ENCODE data around the gene IGF2R. TPM values are rescaled to one million over a fixed set of nuclear protein-coding genes. Genes with fewer than 3 reads are reported as not detected.
"Not testable (repeated sequence)": the region's sequence is repeated elsewhere in the genome, so short reads cannot be mapped to it uniquely, and the experiment has no call there.

Gene IGF2R
- total RNA-seq, 1 experiment from 2014 or later, result 31.5 TPM

GRCh38 chr6:160139420-160139851 is 170.6 kb downstream of the IGF2R start:
- Histone ChIP-seq H4K20me1 (ENCODE audit: low read length) (no peaks in the 10 kb centered on the region), H3K9me3 (ENCODE audit: low read length) (no peaks in the 10 kb centered on the region), H3K27me3 (ENCODE audit: low read length) (no peaks in the 10 kb centered on the region), H3F3A (ENCODE audit: low read length, unreplicated experiment) (no peaks in the 10 kb centered on the region), H3K4me3 (ENCODE audit: low read length) (no peak overlapping the region), H3K9me2 (replicated peaks; ENCODE audit: low read length) (no peaks in the 10 kb centered on the region), H3K4me1 (ENCODE audit: insufficient read depth, low read length) (peaks cover 31% of the 10 kb centered on the region), H3K36me3 (ENCODE audit: low read depth, low read length) (no peaks in the 10 kb centered on the region), H2AFZ (ENCODE audit: low read length) (no peak overlapping the region), H3K27ac (ENCODE audit: low read length) (peak overlapping the region; percentile 70), H3K9ac (ENCODE audit: low read length) (peak overlapping the region; percentile 19; the same call in 1 of the 2 replicates), H3K4me2 (ENCODE audit: low read length) (peak overlapping the region; percentile 45), H3K79me2 (ENCODE audit: low read length) (no peaks in the 10 kb centered on the region)
- no TSS peak for BruUV-seq (replicated peaks)
- DNase-seq (peak; percentile 81), ATAC-seq (peak; percentile 42)
- intact Hi-C loops (cut with micrococcal nuclease), result loop anchor here (5.0 kb wide), 2 partner anchors 78 to 98 kb away; no protein-coding TSS in a partner anchor
- POLR2A ChIA-PET (ENCODE audit: unreplicated experiment), result no interaction called here
- TF ChIP-seq CTCF (conservative IDR thresholded peaks at IDR 0.05; ENCODE audit: low read depth, low read length), result no peak
- no peak for TF ChIP-seq EZH2 (IDR thresholded peaks at IDR 0.05; ENCODE audit: low read length, unreplicated experiment)
- TF ChIP-seq EZH2phosphoT487 (IDR thresholded peaks at IDR 0.05; ENCODE audit: borderline replicate concordance, low read length), result no peak
- CTCF ChIA-PET, result no interaction called here

- BruUV-seq (replicated peaks), result not testable (repeated sequence)
- intact Hi-C loops (cut with micrococcal nuclease), result loop anchor here (5.0 kb wide), 1 partner anchor 62 kb away; no protein-coding TSS in a partner anchor
Observed at GRCh38 chr6:160140493-160140892, 171.6 kb downstream of the IGF2R start.

DNA sequence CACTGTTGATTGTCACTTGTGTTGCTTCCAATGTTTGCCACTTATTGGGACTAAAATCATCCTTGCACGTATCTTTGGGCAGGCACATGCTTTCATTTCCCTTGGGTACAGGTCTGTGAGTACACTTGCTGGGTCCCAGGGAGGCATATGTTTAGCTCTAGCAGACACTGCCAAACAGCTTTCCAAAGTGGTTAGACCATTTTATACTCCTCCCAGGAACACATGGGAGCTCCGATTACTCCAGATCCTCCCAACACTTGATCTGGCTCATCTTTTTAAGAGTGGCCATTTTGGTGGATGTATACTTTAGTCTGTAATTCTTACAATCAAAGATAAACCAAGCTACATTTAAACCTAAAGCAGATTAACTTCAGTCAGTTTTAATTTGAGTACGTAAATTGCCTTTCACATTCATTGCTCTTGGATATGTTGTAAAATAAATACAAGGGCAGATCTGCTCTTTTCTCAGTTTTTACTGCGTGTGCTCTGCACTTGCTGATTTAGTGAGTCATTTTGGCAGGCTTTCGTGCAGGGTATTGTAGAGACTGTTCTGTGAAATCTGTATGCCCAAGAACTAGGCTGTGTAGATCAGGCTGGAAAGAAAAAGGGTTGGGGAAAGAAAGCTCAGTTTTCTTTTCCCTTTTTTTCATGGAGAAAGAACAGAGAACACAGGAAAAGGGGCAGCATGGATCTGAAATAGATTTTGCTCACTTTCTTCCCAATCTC is 172.3 kb downstream of the IGF2R start:
- peak overlapping the region; percentile 71 for H2AFZ ChIP-seq (ENCODE audit: low read length)
- H3K27me3 ChIP-seq (ENCODE audit: low read length), result no peaks in the 10 kb centered on the region
- no peaks in the 10 kb centered on the region for H3K36me3 ChIP-seq (ENCODE audit: low read depth, low read length)
- peak overlapping the region; percentile 78 for H3K27ac ChIP-seq (ENCODE audit: low read length)
- peaks cover 31% of the 10 kb centered on the region for H3K4me1 ChIP-seq (ENCODE audit: insufficient read depth, low read length)
- peak overlapping the region; percentile 70 for H3K4me2 ChIP-seq (ENCODE audit: low read length)
- H4K20me1 ChIP-seq (ENCODE audit: low read length), result no peaks in the 10 kb centered on the region
- no peaks in the 10 kb centered on the region for H3K9me3 ChIP-seq (ENCODE audit: low read length)
- H3K4me3 ChIP-seq (ENCODE audit: low read length), result peak overlapping the region; percentile 14; the same call in 1 of the 2 replicates
- peak; percentile 83 for ATAC-seq
- H3K79me2 ChIP-seq (ENCODE audit: low read length), result no peaks in the 10 kb centered on the region
- BruUV-seq (replicated peaks), result no TSS peak
- CTCF ChIA-PET, result interaction anchor here (1.1 kb wide), 1 partner anchor 314 kb away, joined by 3 read pairs; no protein-coding TSS in a partner anchor
- DNase-seq, result peak; percentile 71
- intact Hi-C loops (cut with micrococcal nuclease), result loop anchor here (1.0 to 5.0 kb wide), 2 partner anchors 61 to 156 kb away; no protein-coding TSS in a partner anchor
- H3F3A ChIP-seq (ENCODE audit: low read length, unreplicated experiment), result no peaks in the 10 kb centered on the region
- H3K9me2 ChIP-seq (replicated peaks; ENCODE audit: low read length), result no peaks in the 10 kb centered on the region
- POLR2A ChIA-PET (ENCODE audit: unreplicated experiment), result no interaction called here
- TF ChIP-seq CTCF (conservative IDR thresholded peaks at IDR 0.05; ENCODE audit: low read depth, low read length), result no peak
- TF ChIP-seq EZH2 (IDR thresholded peaks at IDR 0.05; ENCODE audit: low read length, unreplicated experiment), result no peak
- no peak for TF ChIP-seq EZH2phosphoT487 (IDR thresholded peaks at IDR 0.05; ENCODE audit: borderline replicate concordance, low read length)
- peak overlapping the region; percentile 32; the same call in 1 of the 2 replicates for H3K9ac ChIP-seq (ENCODE audit: low read length)

More at GRCh38 chr6:160140493-160140892, 171.6 kb downstream of the IGF2R start:
- H3K79me2 ChIP-seq (ENCODE audit: low read length); H3K4me3 ChIP-seq (ENCODE audit: low read length); POLR2A ChIA-PET (ENCODE audit: unreplicated experiment); H3K4me2 ChIP-seq (ENCODE audit: low read length); H3F3A ChIP-seq (ENCODE audit: low read length, unreplicated experiment); H3K36me3 ChIP-seq (ENCODE audit: low read depth, low read length); H3K9ac ChIP-seq (ENCODE audit: low read length); H3K9me3 ChIP-seq (ENCODE audit: low read length); H2AFZ ChIP-seq (ENCODE audit: low read length); H4K20me1 ChIP-seq (ENCODE audit: low read length); ATAC-seq; DNase-seq; H3K27me3 ChIP-seq (ENCODE audit: low read length); H3K9me2 ChIP-seq (replicated peaks; ENCODE audit: low read length): not testable (repeated sequence)
- H3K4me1 ChIP-seq (ENCODE audit: insufficient read depth, low read length), result peaks cover 31% of the 10 kb centered on the region
- CTCF ChIA-PET, result interaction anchor here (1.1 kb wide), 1 partner anchor 315 kb away, joined by 3 read pairs; no protein-coding TSS in a partner anchor
- H3K27ac ChIP-seq (ENCODE audit: low read length), result peak overlapping the region; percentile 78
